ENCODE data around the gene SPRR2F.

The SPRR2F gene

DNA sequence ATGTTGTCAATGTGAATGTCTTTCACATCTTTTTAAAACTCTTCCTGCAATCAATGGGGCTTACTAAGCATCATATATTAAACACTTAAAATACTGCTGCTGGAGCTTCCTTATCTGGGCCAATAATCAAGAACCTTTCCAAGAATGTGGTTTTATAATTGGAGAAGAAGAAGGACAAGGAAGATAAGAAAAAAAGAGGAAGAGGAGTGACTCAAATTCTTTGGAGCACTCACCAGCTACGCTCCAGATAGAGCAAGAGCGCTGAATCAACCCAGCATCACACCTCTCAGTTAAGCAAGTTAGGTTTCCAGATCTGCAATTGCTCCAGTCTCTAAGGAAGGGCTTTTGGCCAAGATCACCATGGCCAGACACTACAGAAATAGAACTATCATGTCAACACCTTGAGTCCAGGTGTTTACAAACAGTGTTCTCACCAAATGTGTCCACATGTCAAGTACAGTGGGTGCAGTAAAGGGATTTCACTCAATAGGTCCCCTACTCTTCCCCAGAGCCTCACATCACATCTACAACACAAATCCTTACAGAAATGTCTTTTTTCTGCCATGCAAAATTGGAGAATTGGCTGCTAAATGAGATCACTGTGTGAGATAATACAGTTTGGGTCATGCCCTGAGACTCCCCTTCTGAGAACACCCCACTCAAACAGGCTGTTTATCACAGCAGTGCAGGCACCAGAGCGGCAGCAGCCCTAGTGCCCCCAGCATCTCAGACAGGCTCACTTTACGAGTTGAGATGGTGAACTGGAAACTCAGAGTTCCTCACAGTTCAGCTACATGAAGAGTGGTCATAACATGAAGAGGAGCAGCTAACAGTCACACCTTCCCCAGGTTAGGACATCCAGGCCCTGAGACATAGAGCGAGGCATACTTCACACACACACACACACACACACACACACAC, 40.2 kb downstream of the SPRR2F start:
- TF ChIP-seq, protein P1, sequence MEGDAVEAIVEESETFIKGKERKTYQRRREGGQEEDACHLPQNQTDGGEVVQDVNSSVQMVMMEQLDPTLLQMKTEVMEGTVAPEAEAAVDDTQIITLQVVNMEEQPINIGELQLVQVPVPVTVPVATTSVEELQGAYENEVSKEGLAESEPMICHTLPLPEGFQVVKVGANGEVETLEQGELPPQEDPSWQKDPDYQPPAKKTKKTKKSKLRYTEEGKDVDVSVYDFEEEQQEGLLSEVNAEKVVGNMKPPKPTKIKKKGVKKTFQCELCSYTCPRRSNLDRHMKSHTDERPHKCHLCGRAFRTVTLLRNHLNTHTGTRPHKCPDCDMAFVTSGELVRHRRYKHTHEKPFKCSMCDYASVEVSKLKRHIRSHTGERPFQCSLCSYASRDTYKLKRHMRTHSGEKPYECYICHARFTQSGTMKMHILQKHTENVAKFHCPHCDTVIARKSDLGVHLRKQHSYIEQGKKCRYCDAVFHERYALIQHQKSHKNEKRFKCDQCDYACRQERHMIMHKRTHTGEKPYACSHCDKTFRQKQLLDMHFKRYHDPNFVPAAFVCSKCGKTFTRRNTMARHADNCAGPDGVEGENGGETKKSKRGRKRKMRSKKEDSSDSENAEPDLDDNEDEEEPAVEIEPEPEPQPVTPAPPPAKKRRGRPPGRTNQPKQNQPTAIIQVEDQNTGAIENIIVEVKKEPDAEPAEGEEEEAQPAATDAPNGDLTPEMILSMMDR (conservative IDR thresholded peaks at IDR 0.05; ENCODE audit: low read length): no peak
- DNase-seq (ENCODE audit: low read depth): no peak
- H3K4me3 ChIP-seq (ENCODE audit: low read length): no peak overlapping the region

DNA sequence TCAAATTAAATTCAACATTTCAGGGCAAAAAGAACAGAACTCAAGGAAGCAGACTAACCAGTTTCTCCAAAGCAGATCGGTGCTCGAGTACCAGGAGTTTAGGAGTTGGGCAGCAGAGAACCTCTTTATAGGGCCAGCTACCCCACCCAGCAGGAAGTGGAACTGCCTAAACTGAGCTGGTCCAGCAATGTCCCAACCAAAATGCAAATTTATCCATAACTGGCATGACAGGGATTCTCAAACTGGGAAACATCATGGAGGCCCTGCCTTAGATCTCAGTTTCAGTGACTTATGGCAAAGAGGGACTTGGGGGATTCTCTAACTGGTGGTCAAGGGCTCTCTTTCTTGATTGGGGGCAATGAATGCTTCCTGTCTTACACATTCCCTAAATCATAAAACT, 41.8 kb downstream of the SPRR2F start, which contains the start of gene SPRR2B:
Gene SPRR2B, minus strand, starts transcription at position 101 of the 400 bp plus-strand sequence. CDS start 772 bp downstream, outside the sequence.
- no peak for DNase-seq (ENCODE audit: low read depth)
- H3K4me3 ChIP-seq (ENCODE audit: low read length): no peak within 1 kb of the TSS
- TF ChIP-seq, protein P1 (conservative IDR thresholded peaks at IDR 0.05; ENCODE audit: low read length): no peak

- H3K4me3 ChIP-seq (ENCODE audit: low read length): no peak overlapping the region
- TF ChIP-seq, protein P1 (conservative IDR thresholded peaks at IDR 0.05; ENCODE audit: low read length): no peak
- DNase-seq (ENCODE audit: low read depth): no peak
These were observed 43.1 kb downstream of the SPRR2F start for GRCh38 chr1:153070243-153070642.

All from AG10803 (cell line).